CMK (cell line): ENCODE data around the gene DCPS.
"Not testable (repeated sequence)": the region's sequence is repeated elsewhere in the genome, so short reads cannot be mapped to it uniquely, and the experiment has no call there.

ENCODE experiments used
- DNase-seq: peaks from one replicate; pipeline ENCODE4 v3.0.0-alpha.2; 2010; ENCODE audit warnings: low read depth

DCPS gene

GRCh38 chr11:126384449-126385070, 80.7 kb downstream of the DCPS start:
- no peak for DNase-seq

GRCh38 chr11:126385991-126386728, 82.3 kb downstream of the DCPS start:
- DNase-seq = no peak

GRCh38 chr11:126386729-126387071, 82.8 kb downstream of the DCPS start:
- peak; percentile 58 for DNase-seq

GRCh38 chr11:126387857-126388256, 84.0 kb downstream of the DCPS start:
- no peak for DNase-seq

DNA sequence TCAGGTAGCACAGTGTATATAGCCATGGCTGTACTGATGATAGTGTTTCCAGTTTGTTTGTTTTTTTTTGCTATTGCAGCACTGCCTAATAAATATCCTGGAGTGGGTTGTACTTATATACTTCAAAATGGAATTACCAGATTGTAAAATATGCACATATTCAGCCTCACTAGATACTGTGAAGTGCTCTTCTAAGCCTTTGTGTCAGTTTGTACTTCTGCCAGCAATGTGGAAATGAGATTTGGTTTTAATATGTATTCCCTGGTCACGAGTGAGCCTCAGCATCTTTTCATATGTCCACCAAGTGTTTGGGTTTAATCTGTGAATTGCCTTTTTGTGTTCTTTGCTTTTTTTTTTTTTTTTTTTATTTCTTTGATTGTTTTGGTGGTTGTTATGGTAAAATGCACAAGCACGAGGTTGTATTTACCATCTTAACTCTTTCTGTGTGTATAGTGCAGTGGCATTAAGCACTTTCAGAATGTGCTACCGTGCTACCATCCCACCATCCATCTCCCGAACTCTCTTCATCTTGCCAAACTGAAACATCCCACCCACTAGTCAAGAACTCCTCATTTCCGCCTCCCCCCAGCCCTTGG, 86.5 kb downstream of the DCPS start:
- no peak for DNase-seq

DNA sequence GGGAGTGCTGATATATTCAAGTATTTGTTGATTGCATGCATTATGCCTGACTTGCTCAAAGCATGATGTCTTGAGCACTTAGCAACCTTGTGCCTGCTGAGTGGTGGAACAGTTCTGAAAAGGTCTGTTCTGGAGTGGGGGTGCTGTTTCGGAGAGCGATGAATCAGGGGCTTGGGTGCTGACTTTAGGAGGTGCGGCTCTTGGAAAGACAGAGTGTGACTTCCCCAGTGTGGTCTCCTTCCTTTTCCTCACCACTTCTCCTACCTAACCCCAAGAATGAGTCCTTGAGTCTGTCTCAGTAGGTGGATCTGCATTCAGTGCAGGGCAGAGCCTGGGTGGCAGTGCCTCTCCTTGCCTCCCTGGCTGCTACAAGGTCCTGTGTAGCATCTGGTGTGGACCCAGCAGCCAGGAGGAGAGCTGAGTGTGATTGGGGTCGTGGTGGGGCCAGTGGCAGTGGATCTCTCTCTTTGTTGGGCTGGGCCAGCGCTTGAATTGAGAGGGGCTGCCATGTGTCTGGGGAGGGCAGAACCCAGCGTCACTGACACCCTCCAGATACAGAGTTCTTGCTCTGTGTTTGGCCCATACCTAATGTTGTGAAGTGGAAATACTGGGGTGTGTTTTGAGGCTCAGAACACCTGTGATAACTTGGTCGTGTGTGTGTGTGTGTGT, 87.6 kb downstream of the DCPS start:
- DNase-seq = no peak

DNA sequence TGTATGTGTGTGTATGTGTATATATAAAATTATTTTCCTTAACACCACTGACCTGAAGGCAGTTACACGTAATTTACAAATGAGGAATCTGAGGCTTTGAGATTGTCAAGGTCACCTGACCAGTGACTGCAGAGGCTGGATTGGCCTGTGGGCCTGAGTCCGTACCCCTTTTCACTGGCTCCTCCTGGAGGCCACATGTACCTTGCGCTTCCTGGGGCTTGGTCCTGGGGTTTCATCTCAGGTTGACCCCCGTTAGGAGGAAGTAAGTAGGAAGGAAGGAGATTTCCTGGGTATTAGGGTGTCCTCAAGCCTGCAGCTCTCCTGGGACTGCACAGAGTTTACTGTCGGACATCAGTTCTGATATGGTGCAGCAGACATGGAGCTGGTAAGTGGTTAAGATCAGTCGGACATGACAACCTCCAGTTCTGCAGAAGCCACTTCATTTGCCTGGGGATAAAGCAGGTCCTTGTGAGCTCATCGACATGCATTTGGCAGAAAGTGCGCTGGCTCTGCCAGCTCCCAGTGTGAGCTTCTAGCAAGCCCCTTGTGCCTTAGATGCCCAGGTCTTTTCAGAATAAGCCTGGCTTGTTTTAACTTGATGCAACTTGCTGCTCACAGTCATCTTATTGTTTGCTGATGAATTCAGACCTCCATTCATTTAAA, 88.2 kb downstream of the DCPS start:
- peak; percentile 72 for DNase-seq

DNA sequence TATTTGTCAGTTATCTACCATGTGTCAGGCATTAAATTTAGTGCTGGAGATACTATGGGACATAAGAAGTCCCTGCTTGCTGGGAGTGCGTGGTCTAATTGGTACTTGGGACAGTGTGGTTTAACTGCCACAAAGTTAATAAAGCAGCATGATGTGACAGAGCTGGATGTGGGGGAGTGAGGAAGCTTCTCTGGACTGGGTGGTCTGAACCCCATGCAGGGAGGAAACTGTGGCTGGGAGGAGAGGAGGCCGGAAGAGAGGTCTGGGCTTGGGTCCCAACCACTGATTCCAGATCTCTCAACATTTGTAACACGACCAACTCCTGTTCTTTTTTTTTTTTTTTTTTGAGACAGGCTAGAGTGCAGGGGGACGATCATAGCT, 88.8 kb downstream of the DCPS start:
- peak; percentile 96 for DNase-seq

DNA sequence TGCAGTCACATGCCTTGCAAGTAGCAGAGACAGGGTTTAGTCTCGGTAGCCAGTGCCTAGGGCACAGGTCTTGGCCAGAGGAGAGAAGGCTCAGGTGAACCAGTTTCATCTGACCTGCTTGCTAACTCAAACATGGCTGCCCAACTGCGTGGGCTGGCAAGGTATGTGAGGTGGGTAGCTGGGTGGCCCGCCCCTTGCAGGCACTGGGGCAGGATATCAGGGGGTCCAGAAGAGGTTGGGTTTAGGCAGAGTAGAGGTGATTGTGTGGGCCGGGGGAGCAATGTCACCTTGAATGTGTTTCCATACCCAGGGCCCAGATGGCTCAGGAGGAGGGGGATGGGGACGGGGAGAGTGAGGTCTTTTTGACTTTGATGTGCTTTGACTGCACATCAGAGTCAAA, 89.3 kb downstream of the DCPS start:
- DNase-seq = no peak

DNA sequence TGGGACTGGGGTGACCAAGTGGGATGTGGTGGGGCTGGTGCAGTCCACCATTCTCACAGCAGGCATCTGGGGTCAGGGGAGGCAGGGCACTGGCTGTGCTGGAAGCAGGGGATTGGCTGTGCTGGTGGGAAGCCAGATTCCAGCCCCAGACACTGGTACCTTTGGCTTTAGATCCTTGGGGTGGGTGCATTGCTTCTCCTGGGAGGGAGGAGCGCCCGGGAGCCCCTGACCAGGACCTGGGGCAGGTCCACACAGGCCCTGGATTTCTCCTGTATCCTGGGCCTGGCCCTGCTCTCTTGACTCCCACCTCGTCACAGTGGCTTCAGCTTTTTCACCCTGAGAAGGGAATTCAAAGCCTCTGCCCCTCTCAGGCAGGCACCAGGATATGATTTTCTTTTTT, 90.2 kb downstream of the DCPS start:
- DNase-seq = no peak

DNA sequence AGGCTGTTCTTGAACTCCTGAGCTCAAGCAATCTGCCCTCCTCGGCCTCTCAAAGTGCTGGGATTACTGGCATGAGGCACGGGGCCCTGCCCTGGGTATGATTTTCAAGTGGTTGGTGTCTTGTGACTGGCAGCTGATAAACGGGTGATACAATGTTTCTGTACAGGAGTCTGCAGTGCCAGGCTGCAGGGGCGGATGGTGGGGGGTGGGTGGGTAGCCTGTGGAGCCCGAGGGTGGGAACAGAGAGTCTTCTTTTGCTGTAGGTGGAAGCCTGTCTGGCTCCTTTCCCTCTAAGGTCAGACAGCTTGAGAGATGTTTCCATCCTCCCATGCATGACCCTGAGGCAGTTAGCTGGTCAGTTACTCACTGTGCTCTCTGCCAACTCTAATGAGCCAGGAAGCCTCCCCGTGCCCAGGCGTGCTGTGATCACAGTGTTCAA, 90.8 kb downstream of the DCPS start:
- DNase-seq = not testable (repeated sequence)
